Neural progenitor cell (in vitro differentiated cells): ENCODE measurements around the gene CREM.

ENCODE experiments used
- EZH2 ChIP-seq: fragments of 200-600 bp; sonication (generic); IDR thresholded peaks from 2 replicates; pipeline ENCODE4 v1.6.1; 2017; ENCODE audit warnings: antibody characterized with exemption, mild to moderate bottlenecking, moderate library complexity
- TF ChIP-seq, protein P1 (sequence below): fragments of 200-600 bp; sonication (generic); IDR thresholded peaks from 2 replicates; pipeline ENCODE4 v1.5.1; 2017; ENCODE audit warnings: antibody characterized with exemption, mild to moderate bottlenecking

- no peak for TF ChIP-seq EZH2
- TF ChIP-seq, protein P1, sequence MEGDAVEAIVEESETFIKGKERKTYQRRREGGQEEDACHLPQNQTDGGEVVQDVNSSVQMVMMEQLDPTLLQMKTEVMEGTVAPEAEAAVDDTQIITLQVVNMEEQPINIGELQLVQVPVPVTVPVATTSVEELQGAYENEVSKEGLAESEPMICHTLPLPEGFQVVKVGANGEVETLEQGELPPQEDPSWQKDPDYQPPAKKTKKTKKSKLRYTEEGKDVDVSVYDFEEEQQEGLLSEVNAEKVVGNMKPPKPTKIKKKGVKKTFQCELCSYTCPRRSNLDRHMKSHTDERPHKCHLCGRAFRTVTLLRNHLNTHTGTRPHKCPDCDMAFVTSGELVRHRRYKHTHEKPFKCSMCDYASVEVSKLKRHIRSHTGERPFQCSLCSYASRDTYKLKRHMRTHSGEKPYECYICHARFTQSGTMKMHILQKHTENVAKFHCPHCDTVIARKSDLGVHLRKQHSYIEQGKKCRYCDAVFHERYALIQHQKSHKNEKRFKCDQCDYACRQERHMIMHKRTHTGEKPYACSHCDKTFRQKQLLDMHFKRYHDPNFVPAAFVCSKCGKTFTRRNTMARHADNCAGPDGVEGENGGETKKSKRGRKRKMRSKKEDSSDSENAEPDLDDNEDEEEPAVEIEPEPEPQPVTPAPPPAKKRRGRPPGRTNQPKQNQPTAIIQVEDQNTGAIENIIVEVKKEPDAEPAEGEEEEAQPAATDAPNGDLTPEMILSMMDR = no peak
Observed at GRCh38 chr10:35172574-35172973, 45.9 kb downstream of the CREM start.
